Measurements from ENCODE around the gene CCDC68. TPM values are rescaled to one million over a fixed set of nuclear protein-coding genes. Genes with fewer than 3 reads are reported as not detected.

Gene CCDC68
- polyA plus RNA-seq, 2 of the 4 experiments (the other 2 are of a cell fraction), result 3.1 to 12.4 TPM

DNA sequence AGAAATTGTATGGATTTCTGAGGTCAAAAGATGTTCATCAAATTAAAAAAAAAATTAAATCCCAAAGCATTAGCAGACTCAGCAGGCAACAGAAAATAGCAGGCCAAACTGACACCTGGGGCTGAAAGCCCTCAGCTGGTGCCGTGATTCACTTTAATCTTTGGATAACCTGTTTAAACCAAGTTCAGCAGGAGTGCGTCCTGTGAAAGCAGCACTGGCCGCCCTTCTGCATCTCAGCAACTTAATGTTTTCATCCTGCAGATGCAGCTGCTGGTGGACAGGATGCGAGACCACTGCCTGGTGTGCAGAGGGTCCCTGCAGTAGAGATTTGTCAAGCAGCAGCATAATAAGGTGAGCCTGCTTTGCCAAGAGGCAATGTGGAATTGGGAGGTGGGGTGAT, 41.2 kb downstream of the CCDC68 start:
- no peak overlapping the region for H3K4me2 ChIP-seq
- H3K4me1 ChIP-seq, result no peaks in the 10 kb centered on the region
- FAIRE-seq (no peak), DNase-seq (ENCODE audit: low read depth in 1 of 2, low spot score in 1 of 2) (no peak), ATAC-seq (no peak)
- H3K9me3 ChIP-seq, result no peaks in the 10 kb centered on the region
- H3K27ac ChIP-seq, result no peak overlapping the region
- ChIA-PET POLR2A (no interaction called here), CTCF (interaction anchor here (0.7 kb wide), 1 partner anchor 65 kb away, joined by 3 read pairs; no protein-coding TSS in a partner anchor)
- 86% methylated on average over 1 of the region's 4 CpGs for WGBS (ENCODE audit: missing lambda C conversion rate)
- no peak overlapping the region for H3K4me3 ChIP-seq
- TF ChIP-seq SMC3 (IDR thresholded peaks at IDR 0.05), result no peak
- TF ChIP-seq GATA3 (IDR thresholded peaks at IDR 0.05; ENCODE audit: borderline replicate concordance), result no peak
- no peak for TF ChIP-seq JUN (IDR thresholded peaks at IDR 0.05)
- no peak for TF ChIP-seq FOXS1 (CRISPR knock-in tag; IDR thresholded peaks at IDR 0.05)
- TF ChIP-seq NFE2L2 (conservative IDR thresholded peaks at IDR 0.05; ENCODE audit: low read length), result no peak
- no peak for TF ChIP-seq POLR2AphosphoS2 (conservative IDR thresholded peaks at IDR 0.05; ENCODE audit: low read length)
- TF ChIP-seq RNF2 (IDR thresholded peaks at IDR 0.05; ENCODE audit: borderline replicate concordance, low read depth), result no peak
- TF ChIP-seq EHMT2 (IDR thresholded peaks at IDR 0.05; ENCODE audit: low read depth), result no peak
- no peak for TF ChIP-seq ZSCAN20 (CRISPR knock-in tag; IDR thresholded peaks at IDR 0.05)
- no peak for TF ChIP-seq REST (IDR thresholded peaks at IDR 0.05)
- no peak for TF ChIP-seq CBX8 (IDR thresholded peaks at IDR 0.05)
- TF ChIP-seq PHF8 (IDR thresholded peaks at IDR 0.05; ENCODE audit: borderline replicate concordance, low read depth), result no peak
- TF ChIP-seq ZNF302 (CRISPR knock-in tag; IDR thresholded peaks at IDR 0.05), result no peak
- TF ChIP-seq FOSB (CRISPR knock-in tag; IDR thresholded peaks at IDR 0.05), result no peak

DNA sequence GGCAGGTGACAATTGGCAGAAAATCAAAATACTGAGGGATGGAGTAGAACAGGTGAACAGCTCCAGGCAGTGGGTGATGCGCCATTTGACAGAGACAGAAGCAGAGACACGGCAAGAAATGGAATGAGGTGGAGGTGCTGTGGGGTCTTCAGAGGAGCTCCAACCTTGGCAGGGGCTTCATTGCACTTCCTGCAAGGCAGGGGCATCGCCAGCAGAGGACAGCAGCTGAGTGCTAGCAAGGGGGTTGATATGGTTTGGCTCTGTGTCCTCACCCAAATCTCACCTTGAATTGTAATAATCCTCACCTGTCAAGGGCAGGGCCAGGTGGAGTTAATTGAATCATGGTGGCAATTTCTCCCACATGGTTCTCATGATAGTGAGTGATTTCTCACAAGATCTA, 42.8 kb downstream of the CCDC68 start:
- FAIRE-seq, result no peak
- POLR2A ChIA-PET, result no interaction called here
- TF ChIP-seq MAX (IDR thresholded peaks at IDR 0.05) (no peak), CHD2 (IDR thresholded peaks at IDR 0.05; ENCODE audit: low read length, partially characterized antibody) (no peak), ZNF302 (CRISPR knock-in tag; IDR thresholded peaks at IDR 0.05) (no peak), MYC (IDR thresholded peaks at IDR 0.05; ENCODE audit: borderline replicate concordance, low read length) (no peak), RAD21 (conservative IDR thresholded peaks at IDR 0.05 in 1 of 2, IDR thresholded peaks at IDR 0.05 in 1 of 2) (no peak)

DNA sequence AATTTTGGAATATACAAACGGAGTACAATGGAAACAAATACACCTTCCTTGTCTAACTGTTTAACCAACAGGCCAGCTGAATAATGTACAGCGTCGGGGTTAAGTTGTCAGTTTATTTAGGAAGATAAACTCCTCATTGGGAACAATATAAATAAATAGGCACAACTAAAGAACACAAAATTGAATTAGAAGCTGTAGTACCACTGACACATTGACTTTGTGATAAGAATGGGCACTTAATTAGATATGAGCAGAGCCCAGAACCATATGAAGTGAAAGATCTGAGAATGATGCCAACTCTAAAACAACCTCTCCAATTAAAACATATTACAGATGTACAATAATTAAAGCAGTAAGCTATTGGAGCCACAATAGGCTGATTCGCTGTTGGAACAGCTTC, 44.4 kb downstream of the CCDC68 start:
- H3K4me3 ChIP-seq, result no peak overlapping the region
- no peak for FAIRE-seq
- POLR2A ChIA-PET, result no interaction called here
- no peaks in the 10 kb centered on the region for H3K9me3 ChIP-seq
- DNase-seq (ENCODE audit: low read depth in 1 of 2, low spot score in 1 of 2), result no peak
- H3K27ac ChIP-seq, result no peak overlapping the region
- ATAC-seq, result no peak
- no peaks in the 10 kb centered on the region for H3K4me1 ChIP-seq
- CTCF ChIA-PET, result no interaction called here
- 90% methylated on average over 4 of the region's 4 CpGs for WGBS (ENCODE audit: missing lambda C conversion rate)
- H3K4me2 ChIP-seq, result no peak overlapping the region
- TF ChIP-seq CHD4 (IDR thresholded peaks at IDR 0.05; ENCODE audit: borderline replicate concordance) (no peak), TFCP2L1 (CRISPR knock-in tag; IDR thresholded peaks at IDR 0.05) (no peak), ZC3H11A (IDR thresholded peaks at IDR 0.05) (no peak), JUNB (IDR thresholded peaks at IDR 0.05) (no peak), MAZ (IDR thresholded peaks at IDR 0.05; ENCODE audit: borderline replicate concordance, low read depth, low read length) (no peak), TP53 (CRISPR knock-in tag; IDR thresholded peaks at IDR 0.05) (no peak), EP300 (IDR thresholded peaks at IDR 0.05) (no peak), SMC3 (IDR thresholded peaks at IDR 0.05) (no peak), RCOR1 (IDR thresholded peaks at IDR 0.05; ENCODE audit: low read depth, low read length) (no peak), NPAS2 (CRISPR knock-in tag; IDR thresholded peaks at IDR 0.05; ENCODE audit: borderline replicate concordance) (no peak), CTCF (IDR thresholded peaks at IDR 0.05) (no peak)
- TF ChIP-seq, protein P1, sequence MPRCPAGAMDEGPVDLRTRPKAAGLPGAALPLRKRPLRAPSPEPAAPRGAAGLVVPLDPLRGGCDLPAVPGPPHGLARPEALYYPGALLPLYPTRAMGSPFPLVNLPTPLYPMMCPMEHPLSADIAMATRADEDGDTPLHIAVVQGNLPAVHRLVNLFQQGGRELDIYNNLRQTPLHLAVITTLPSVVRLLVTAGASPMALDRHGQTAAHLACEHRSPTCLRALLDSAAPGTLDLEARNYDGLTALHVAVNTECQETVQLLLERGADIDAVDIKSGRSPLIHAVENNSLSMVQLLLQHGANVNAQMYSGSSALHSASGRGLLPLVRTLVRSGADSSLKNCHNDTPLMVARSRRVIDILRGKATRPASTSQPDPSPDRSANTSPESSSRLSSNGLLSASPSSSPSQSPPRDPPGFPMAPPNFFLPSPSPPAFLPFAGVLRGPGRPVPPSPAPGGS (IDR thresholded peaks at IDR 0.05), result no peak

More for the DNA sequence above, 42.8 kb downstream of the CCDC68 start:
- 85% methylated on average over 3 of the region's 3 CpGs for WGBS (ENCODE audit: missing lambda C conversion rate)
- DNase-seq (ENCODE audit: low read depth in 1 of 2, low spot score in 1 of 2), result no peak
- ATAC-seq, result no peak
- Histone ChIP-seq H3K4me3 (no peak overlapping the region), H3K27ac (no peak overlapping the region), H3K9me3 (no peaks in the 10 kb centered on the region), H3K4me1 (no peaks in the 10 kb centered on the region), H3K4me2 (no peak overlapping the region)
- CTCF ChIA-PET, result no interaction called here

Data from A549 (cell line).